Measurements from ENCODE around the gene CXCR1.

GRCh38 chr2:218186876-218187275 lies 20.1 kb upstream of the CXCR1 start:
- TF ChIP-seq GATA2 (IDR thresholded peaks at IDR 0.05; ENCODE audit: low read depth, low read length) (no peak), GATA3 (IDR thresholded peaks at IDR 0.05; ENCODE audit: low read depth, low read length) (no peak)
